Suppressor macrophage (primary cell): ENCODE data around the gene RANBP17.

Source experiments
- DNase-seq, 4 experiments: peaks; one replicate each; pipeline ENCODE4 v3.0.0-alpha.2; 2020 to 2022

RANBP17 gene

GRCh38 chr5:171323007-171323406 lies 461.2 kb downstream of the RANBP17 start:
- DNase-seq: no peak

GRCh38 chr5:171323806-171324632 lies 462.2 kb downstream of the RANBP17 start:
- DNase-seq: peak; percentile 30 to 79 (median 62)

- no peak for DNase-seq
Measured at GRCh38 chr5:171330021-171330420, 468.2 kb downstream of the RANBP17 start.

- no peak for DNase-seq
Measured at GRCh38 chr5:171335616-171336015, 473.8 kb downstream of the RANBP17 start.

GRCh38 chr5:171336521-171337209 lies 474.8 kb downstream of the RANBP17 start:
- DNase-seq: peak; percentile 43 to 71 (median 61)

- no peak for DNase-seq
Measured at GRCh38 chr5:171337210-171337569, 475.4 kb downstream of the RANBP17 start.

GRCh38 chr5:171340042-171340441 lies 478.2 kb downstream of the RANBP17 start:
- DNase-seq: no peak

- DNase-seq: no peak
Measured at GRCh38 chr5:171340491-171340890, 478.7 kb downstream of the RANBP17 start.

- peak; percentile 69 to 85 (median 70) for DNase-seq
Measured at GRCh38 chr5:171342362-171343111, 480.7 kb downstream of the RANBP17 start.

GRCh38 chr5:171344936-171345608 lies 483.3 kb downstream of the RANBP17 start:
- DNase-seq: no peak
